ENCODE data around the gene TUSC2.

The TUSC2 gene

DNA sequence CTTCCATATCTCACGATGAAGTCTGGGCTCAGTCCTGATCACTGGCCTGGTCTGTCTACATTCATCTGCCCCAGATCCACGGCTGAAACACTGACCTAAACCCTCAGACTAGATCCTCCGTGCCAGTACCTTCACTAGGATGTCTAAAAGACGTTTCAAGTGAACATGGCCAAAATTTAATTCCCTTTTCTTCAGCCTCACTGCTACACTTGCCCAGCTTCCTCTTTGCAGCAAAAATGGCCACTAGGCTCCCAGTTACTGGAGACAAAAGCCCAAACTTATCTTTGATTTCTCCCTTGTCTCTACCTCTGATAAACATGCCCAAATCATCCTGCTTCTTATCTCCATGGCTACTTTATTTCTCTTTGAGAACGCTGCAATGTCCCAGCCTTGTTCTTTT lies 10.9 kb upstream of the TUSC2 start:
- Histone ChIP-seq H3K4me1 (ENCODE audit: insufficient read depth, low read length, poor library complexity, severe bottlenecking) (peaks cover 57% of the 10 kb centered on the region), H3K36me3 (ENCODE audit: insufficient read depth, low read length) (peaks cover 8% of the 10 kb centered on the region; the same call in 1 of the 2 replicates), H3K9ac (ENCODE audit: low read depth, low read length, poor library complexity, severe bottlenecking) (peak overlapping the region; percentile 98), H4K20me1 (ENCODE audit: insufficient read depth, low read length, poor library complexity, severe bottlenecking) (peaks cover 31% of the 10 kb centered on the region), H2AFZ (ENCODE audit: low read length) (no peak overlapping the region), H3K9me3 (ENCODE audit: insufficient read depth, low read depth, low read length) (no peaks in the 10 kb centered on the region), H3K27me3 (ENCODE audit: insufficient read depth, low read length, poor library complexity, severe bottlenecking) (peaks cover 4% of the 10 kb centered on the region), H3K4me2 (ENCODE audit: low read depth, low read length, poor library complexity, severe bottlenecking) (peak overlapping the region; percentile 91), H3K4me3 (ENCODE audit: low read length, poor library complexity, severe bottlenecking) (peak overlapping the region; percentile 97), H3K79me2 (ENCODE audit: insufficient read depth, low read length) (peaks cover 81% of the 10 kb centered on the region), H3K9me2 (replicated peaks; ENCODE audit: low read depth, low read length) (no peaks in the 10 kb centered on the region), H3F3A (ENCODE audit: low read depth) (0 out of 2 replicates have a peak, but pooled peaks cover 7% of the 10 kb centered on the region)
- no peak for TF ChIP-seq CTCF (conservative IDR thresholded peaks at IDR 0.05; ENCODE audit: low read length)
- TF ChIP-seq EZH2phosphoT487 (IDR thresholded peaks at IDR 0.05; ENCODE audit: borderline replicate concordance), result no peak

DNA sequence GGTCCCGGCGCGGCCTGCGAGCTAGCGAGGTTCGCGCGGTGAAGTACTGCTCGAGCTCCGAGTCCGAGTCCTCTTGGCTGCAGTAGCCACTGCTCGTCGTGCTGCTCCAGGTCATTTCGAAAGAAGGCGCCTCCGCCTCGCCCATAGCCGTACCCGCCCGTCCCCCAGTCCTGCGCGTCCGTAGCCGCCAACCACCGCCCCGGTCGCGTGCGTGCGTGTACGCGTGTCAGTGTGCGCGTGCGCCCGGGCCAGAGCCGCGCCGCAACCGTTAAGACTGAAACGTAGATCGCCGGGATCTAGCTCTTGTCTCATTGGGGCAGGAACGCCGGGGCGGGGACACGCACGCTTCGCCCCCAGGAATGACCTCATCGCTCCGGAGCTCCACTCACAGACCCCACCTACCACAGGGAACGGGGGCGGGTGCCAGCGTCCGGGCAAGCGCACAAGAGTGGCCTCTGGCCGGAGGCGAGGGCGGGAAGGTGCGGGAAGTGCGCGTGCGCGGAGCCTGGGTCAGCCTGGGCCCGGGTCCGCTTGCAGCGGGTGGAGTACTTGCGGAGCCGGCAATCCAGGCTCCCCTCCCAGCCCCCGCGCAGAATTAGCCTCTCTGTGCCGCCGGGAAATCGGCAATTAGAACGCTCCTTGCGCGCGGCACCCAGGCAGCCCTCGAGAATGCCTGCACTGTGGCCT lies 9.3 kb upstream of the TUSC2 start:
- Histone ChIP-seq H3K9me2 (replicated peaks; ENCODE audit: low read depth, low read length) (no peaks in the 10 kb centered on the region), H3K4me1 (ENCODE audit: insufficient read depth, low read length, poor library complexity, severe bottlenecking) (peaks cover 49% of the 10 kb centered on the region), H3K79me2 (ENCODE audit: insufficient read depth, low read length) (peaks cover 92% of the 10 kb centered on the region)

GRCh38 chr3:50336452-50337174 lies 8.6 kb upstream of the TUSC2 start:
- Histone ChIP-seq H3K27me3 (ENCODE audit: insufficient read depth, low read length, poor library complexity, severe bottlenecking) (peaks cover 4% of the 10 kb centered on the region), H3K4me2 (ENCODE audit: low read depth, low read length, poor library complexity, severe bottlenecking) (peak overlapping the region; percentile 99), H2AFZ (ENCODE audit: low read length) (peak overlapping the region; percentile 9; the same call in 1 of the 2 replicates), H3K79me2 (ENCODE audit: insufficient read depth, low read length) (peaks cover 92% of the 10 kb centered on the region), H4K20me1 (ENCODE audit: insufficient read depth, low read length, poor library complexity, severe bottlenecking) (peaks cover 53% of the 10 kb centered on the region), H3K9ac (ENCODE audit: low read depth, low read length, poor library complexity, severe bottlenecking) (peak overlapping the region; percentile 98), H3K9me2 (replicated peaks; ENCODE audit: low read depth, low read length) (no peaks in the 10 kb centered on the region), H3F3A (ENCODE audit: low read depth) (0 out of 2 replicates have a peak, but pooled peaks cover 7% of the 10 kb centered on the region), H3K4me1 (ENCODE audit: insufficient read depth, low read length, poor library complexity, severe bottlenecking) (peaks cover 42% of the 10 kb centered on the region), H3K36me3 (ENCODE audit: insufficient read depth, low read length) (peaks cover 21% of the 10 kb centered on the region; the same call in 1 of the 2 replicates), H3K9me3 (ENCODE audit: insufficient read depth, low read depth, low read length) (no peaks in the 10 kb centered on the region), H3K4me3 (ENCODE audit: low read length, poor library complexity, severe bottlenecking) (peak overlapping the region; percentile 97)
- TF ChIP-seq CTCF (conservative IDR thresholded peaks at IDR 0.05; ENCODE audit: low read length), result no peak

More for the DNA sequence above, 9.3 kb upstream of the TUSC2 start:
- Histone ChIP-seq H3K9me3 (ENCODE audit: insufficient read depth, low read depth, low read length) (no peaks in the 10 kb centered on the region), H3K4me2 (ENCODE audit: low read depth, low read length, poor library complexity, severe bottlenecking) (peak overlapping the region; percentile 99), H3K27me3 (ENCODE audit: insufficient read depth, low read length, poor library complexity, severe bottlenecking) (peaks cover 4% of the 10 kb centered on the region), H3K9ac (ENCODE audit: low read depth, low read length, poor library complexity, severe bottlenecking) (peak overlapping the region; percentile 98), H4K20me1 (ENCODE audit: insufficient read depth, low read length, poor library complexity, severe bottlenecking) (peaks cover 46% of the 10 kb centered on the region), H3K4me3 (ENCODE audit: low read length, poor library complexity, severe bottlenecking) (peak overlapping the region; percentile 97), H2AFZ (ENCODE audit: low read length) (peak overlapping the region; percentile 9; the same call in 1 of the 2 replicates), H3K36me3 (ENCODE audit: insufficient read depth, low read length) (peaks cover 14% of the 10 kb centered on the region; the same call in 1 of the 2 replicates), H3F3A (ENCODE audit: low read depth) (0 out of 2 replicates have a peak, but pooled peaks cover 7% of the 10 kb centered on the region)
- TF ChIP-seq CTCF (conservative IDR thresholded peaks at IDR 0.05; ENCODE audit: low read length) (no peak), EZH2phosphoT487 (IDR thresholded peaks at IDR 0.05; ENCODE audit: borderline replicate concordance) (no peak)
